Bronchial epithelial cell (primary cell): ENCODE measurements around the gene MMS19. TPM values are rescaled to one million over a fixed set of nuclear protein-coding genes. Genes with fewer than 3 reads are reported as not detected.

Experiments used
- DNase-seq: peaks from one replicate; pipeline ENCODE4 v3.0.0-alpha.2; 2010; ENCODE audit warnings: low read depth
- FAIRE-seq: peaks from 2 replicates; lab custom pipeline; 2011; peaks lifted over from hg19 to GRCh38; lab: Jason Lieb, UNC
- H3K27me3 ChIP-seq: 2 replicates; pipeline ENCODE4 v1.5.1; 2011; ENCODE audit warnings: low read length; ENCODE audit not compliant: control insufficient read depth, insufficient read depth
- H3K36me3 ChIP-seq: 2 replicates; pipeline ENCODE4 v1.5.1; 2011; ENCODE audit warnings: low read length; ENCODE audit not compliant: control insufficient read depth, insufficient read depth
- H3K4me3 ChIP-seq: 2 replicates; pipeline ENCODE4 v1.5.1; 2011; ENCODE audit warnings: mild to moderate bottlenecking, low read depth, low read length, control low read depth
- CTCF ChIP-seq: IDR thresholded peaks from 2 replicates; pipeline ENCODE4 v1.5.1; 2011; ENCODE audit warnings: mild to moderate bottlenecking, moderate library complexity, low read length, control low read depth, inconsistent platforms; ENCODE audit not compliant: insufficient read depth, severe bottlenecking
- total RNA-seq: library from RNA; depleted of rRNA; stranded (reverse); fragments of >200 nt; gene quantifications from 2 replicates; pipeline ENCODE4 v1.2.1, GENCODE V29; 2014

MMS19 gene
- total RNA-seq, 1 donor from 2014 or later: 38.2 TPM

GRCh38 chr10:97538411-97538810, 40.2 kb upstream of the MMS19 start:
- no peak overlapping the region for H3K4me3 ChIP-seq
- H3K36me3 ChIP-seq: no peaks in the 10 kb centered on the region
- DNase-seq (peak; percentile 59), FAIRE-seq (no peak)
- TF ChIP-seq CTCF: no peak
- H3K27me3 ChIP-seq: no peaks in the 10 kb centered on the region

GRCh38 chr10:97537186-97537869, 39.1 kb upstream of the MMS19 start:
- no peak for DNase-seq
- Histone ChIP-seq H3K27me3 (no peaks in the 10 kb centered on the region), H3K4me3 (no peak overlapping the region), H3K36me3 (no peaks in the 10 kb centered on the region)
- TF ChIP-seq CTCF: no peak
- no peak for FAIRE-seq

- H3K36me3 ChIP-seq: no peaks in the 10 kb centered on the region
- no peaks in the 10 kb centered on the region for H3K27me3 ChIP-seq
- TF ChIP-seq CTCF: peak; percentile 75
- FAIRE-seq: no peak
- H3K4me3 ChIP-seq: no peak overlapping the region
- no peak for DNase-seq
Observed at GRCh38 chr10:97534746-97535367, 36.6 kb upstream of the MMS19 start.

- no peak for FAIRE-seq
Observed at GRCh38 chr10:97533888-97534287, 35.7 kb upstream of the MMS19 start.

GRCh38 chr10:97532935-97533671, 34.9 kb upstream of the MMS19 start:
- H3K4me3 ChIP-seq: no peak overlapping the region
- no peak for DNase-seq
- no peaks in the 10 kb centered on the region for H3K27me3 ChIP-seq
- no peak for TF ChIP-seq CTCF
- no peak for FAIRE-seq
- H3K36me3 ChIP-seq: no peaks in the 10 kb centered on the region

More at GRCh38 chr10:97533888-97534287, 35.7 kb upstream of the MMS19 start:
- DNase-seq: no peak
- no peak for TF ChIP-seq CTCF
- no peak overlapping the region for H3K4me3 ChIP-seq
- no peaks in the 10 kb centered on the region for H3K27me3 ChIP-seq
- H3K36me3 ChIP-seq: no peaks in the 10 kb centered on the region
